ENCODE results near the gene CHRNG.

DNA sequence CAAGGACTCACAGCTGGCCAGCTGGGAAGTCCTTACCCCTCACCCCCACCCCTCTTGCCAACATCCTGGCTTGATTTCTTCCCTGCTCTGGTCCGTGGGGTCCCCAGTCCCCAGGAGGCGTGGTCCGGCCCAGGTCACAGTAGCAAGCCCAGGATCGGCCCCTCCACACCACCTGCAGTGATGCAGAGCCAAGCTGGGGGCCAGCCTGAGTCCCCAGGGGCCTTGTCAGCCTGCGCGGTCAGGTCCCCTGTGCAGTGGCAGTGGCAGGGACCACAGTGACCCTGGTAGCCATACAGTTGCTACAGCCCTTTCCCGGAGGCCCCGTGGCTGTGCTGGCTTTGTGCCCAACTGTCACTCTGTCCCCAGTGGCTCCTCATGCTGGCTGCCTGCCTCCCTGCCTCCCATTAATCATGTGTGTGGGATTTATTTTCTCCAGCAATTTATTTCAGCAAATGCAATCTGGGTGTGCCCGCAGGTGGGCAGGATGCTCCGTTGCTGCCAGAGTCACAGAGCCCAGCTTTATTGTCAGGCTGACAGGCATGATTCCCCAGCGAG lies 28.1 kb upstream of the CHRNG start:
- TF ChIP-seq, protein P1, sequence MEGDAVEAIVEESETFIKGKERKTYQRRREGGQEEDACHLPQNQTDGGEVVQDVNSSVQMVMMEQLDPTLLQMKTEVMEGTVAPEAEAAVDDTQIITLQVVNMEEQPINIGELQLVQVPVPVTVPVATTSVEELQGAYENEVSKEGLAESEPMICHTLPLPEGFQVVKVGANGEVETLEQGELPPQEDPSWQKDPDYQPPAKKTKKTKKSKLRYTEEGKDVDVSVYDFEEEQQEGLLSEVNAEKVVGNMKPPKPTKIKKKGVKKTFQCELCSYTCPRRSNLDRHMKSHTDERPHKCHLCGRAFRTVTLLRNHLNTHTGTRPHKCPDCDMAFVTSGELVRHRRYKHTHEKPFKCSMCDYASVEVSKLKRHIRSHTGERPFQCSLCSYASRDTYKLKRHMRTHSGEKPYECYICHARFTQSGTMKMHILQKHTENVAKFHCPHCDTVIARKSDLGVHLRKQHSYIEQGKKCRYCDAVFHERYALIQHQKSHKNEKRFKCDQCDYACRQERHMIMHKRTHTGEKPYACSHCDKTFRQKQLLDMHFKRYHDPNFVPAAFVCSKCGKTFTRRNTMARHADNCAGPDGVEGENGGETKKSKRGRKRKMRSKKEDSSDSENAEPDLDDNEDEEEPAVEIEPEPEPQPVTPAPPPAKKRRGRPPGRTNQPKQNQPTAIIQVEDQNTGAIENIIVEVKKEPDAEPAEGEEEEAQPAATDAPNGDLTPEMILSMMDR (IDR thresholded peaks at IDR 0.05): no peak
- no peak for TF ChIP-seq ZFX (IDR thresholded peaks at IDR 0.05; ENCODE audit: borderline replicate concordance)
